ENCODE results near the gene FUT2.

The FUT2 gene

GRCh38 chr19:48749571-48750198, 53.9 kb downstream of the FUT2 start:
- in situ Hi-C loops (cut with MboI; ENCODE audit: low sequenced_read_pairs): no loop called here

GRCh38 chr19:48750351-48750750, 54.6 kb downstream of the FUT2 start:
- in situ Hi-C loops (cut with MboI; ENCODE audit: low sequenced_read_pairs): no loop called here

- in situ Hi-C loops (cut with MboI; ENCODE audit: low sequenced_read_pairs): no loop called here
Observed at GRCh38 chr19:48750771-48751504, 55.2 kb downstream of the FUT2 start.

- in situ Hi-C loops (cut with MboI; ENCODE audit: low sequenced_read_pairs): no loop called here
Observed at GRCh38 chr19:48751845-48752495, 56.2 kb downstream of the FUT2 start.

GRCh38 chr19:48752496-48753365, 57.0 kb downstream of the FUT2 start, which contains the start of gene FUT1:
TSS of gene FUT1 (minus strand) at chr19:48752641. CDS start at chr19:48751281, 1,360 bp downstream.
- in situ Hi-C loops (cut with MboI; ENCODE audit: low sequenced_read_pairs): no loop called here

- in situ Hi-C loops (cut with MboI; ENCODE audit: low sequenced_read_pairs): no loop called here
Observed at GRCh38 chr19:48755084-48755641, 59.4 kb downstream of the FUT2 start, which contains the start of gene FGF21. TSS of gene FGF21 (plus strand) at chr19:48755524. CDS start at chr19:48756237, 713 bp downstream.

All from HL-60/S4 treated with retinoic acid at 250 ng/mL for 4 days and 3 days (cell line).